Chondrocyte (in vitro differentiated cells): ENCODE results near the gene DDX41. TPM values are rescaled to one million over a fixed set of nuclear protein-coding genes. Genes with fewer than 3 reads are reported as not detected.

ENCODE experiments used
- DNase-seq: peaks from one replicate; pipeline ENCODE4 v3.0.0; 2021; ENCODE audit warnings: mixed read lengths, low spot score
- H3K27ac Mint-ChIP-seq: one replicate; pipeline ENCODE4 v1.8.0; 2021; ENCODE audit warnings: mild to moderate bottlenecking, moderate library complexity, mixed read lengths; ENCODE audit not compliant: unreplicated experiment
- H3K27me3 Mint-ChIP-seq: 2 replicates; pipeline ENCODE4 v1.8.0; 2021; ENCODE audit warnings: low read depth, mixed read lengths
- H3K36me3 Mint-ChIP-seq: 2 replicates; pipeline ENCODE4 v1.8.0; 2021; ENCODE audit warnings: low read depth, mixed read lengths
- H3K4me1 Mint-ChIP-seq: 2 replicates; pipeline ENCODE4 v1.8.0; 2021; ENCODE audit warnings: low read depth, mild to moderate bottlenecking, mixed read lengths
- H3K4me3 Mint-ChIP-seq: one replicate; pipeline ENCODE4 v1.8.0; 2021; ENCODE audit warnings: mild to moderate bottlenecking, moderate library complexity, mixed read lengths; ENCODE audit not compliant: unreplicated experiment
- H3K9me3 Mint-ChIP-seq: 2 replicates; pipeline ENCODE4 v1.8.0; 2021; ENCODE audit warnings: low read depth, mixed read lengths
- CTCF ChIP-seq: fragments of 200-600 bp; sonication (generic); IDR thresholded peaks from 2 replicates; pipeline ENCODE4 v1.5.0; 2021; ENCODE audit warnings: antibody characterized with exemption, mild to moderate bottlenecking, moderate library complexity
- total RNA-seq: library from RNA; stranded (reverse); gene quantifications from 3 replicates; pipeline ENCODE4 v1.2.1, GENCODE V29; 2021

The DDX41 gene
- total RNA-seq, 1 donor from 2014 or later = 78.6 TPM

- H3K27me3 Mint-ChIP-seq = no peaks in the 10 kb centered on the region
- DNase-seq = no peak
These were observed 12.8 kb upstream of the DDX41 start for GRCh38 chr5:177529247-177530203.

GRCh38 chr5:177528631-177529030 lies 11.9 kb upstream of the DDX41 start:
- no peak overlapping the region for H3K27ac Mint-ChIP-seq
- DNase-seq = no peak
- H3K4me1 Mint-ChIP-seq = peaks cover 16% of the 10 kb centered on the region
- no peaks in the 10 kb centered on the region for H3K9me3 Mint-ChIP-seq
- H3K27me3 Mint-ChIP-seq = no peaks in the 10 kb centered on the region
- no peak for TF ChIP-seq CTCF
- H3K36me3 Mint-ChIP-seq = peaks cover 24% of the 10 kb centered on the region
- H3K4me3 Mint-ChIP-seq = no peak overlapping the region

More at GRCh38 chr5:177529247-177530203, 12.8 kb upstream of the DDX41 start:
- no peaks in the 10 kb centered on the region for H3K9me3 Mint-ChIP-seq
- no peak overlapping the region for H3K4me3 Mint-ChIP-seq
- peaks cover 28% of the 10 kb centered on the region for H3K36me3 Mint-ChIP-seq
- no peak for TF ChIP-seq CTCF
- H3K27ac Mint-ChIP-seq = no peak overlapping the region
- peaks cover 19% of the 10 kb centered on the region for H3K4me1 Mint-ChIP-seq

GRCh38 chr5:177527595-177527994 lies 10.8 kb upstream of the DDX41 start:
- Mint-ChIP-seq H3K9me3 (no peaks in the 10 kb centered on the region), H3K27me3 (no peaks in the 10 kb centered on the region), H3K4me1 (peaks cover 14% of the 10 kb centered on the region), H3K36me3 (peaks cover 25% of the 10 kb centered on the region), H3K27ac (no peak overlapping the region), H3K4me3 (no peak overlapping the region)
- TF ChIP-seq CTCF = no peak
- DNase-seq = peak; percentile 61

GRCh38 chr5:177526791-177527190 lies 10.0 kb upstream of the DDX41 start:
- DNase-seq = no peak
- H3K27ac Mint-ChIP-seq = no peak overlapping the region
- H3K36me3 Mint-ChIP-seq = peaks cover 22% of the 10 kb centered on the region
- no peaks in the 10 kb centered on the region for H3K27me3 Mint-ChIP-seq
- H3K9me3 Mint-ChIP-seq = no peaks in the 10 kb centered on the region
- peaks cover 11% of the 10 kb centered on the region for H3K4me1 Mint-ChIP-seq
- TF ChIP-seq CTCF = no peak
- no peak overlapping the region for H3K4me3 Mint-ChIP-seq

GRCh38 chr5:177526191-177526590 lies 9.4 kb upstream of the DDX41 start:
- Mint-ChIP-seq H3K4me1 (peaks cover 10% of the 10 kb centered on the region), H3K27ac (no peak overlapping the region), H3K27me3 (no peaks in the 10 kb centered on the region), H3K36me3 (peaks cover 25% of the 10 kb centered on the region), H3K9me3 (no peaks in the 10 kb centered on the region), H3K4me3 (no peak overlapping the region)
- DNase-seq = no peak
- TF ChIP-seq CTCF = no peak
